MCF 10A (cell line): ENCODE measurements around the gene INPP5K. TPM values are rescaled to one million over a fixed set of nuclear protein-coding genes. Genes with fewer than 3 reads are reported as not detected.
A peak's percentile ranks its signal among the peaks of the same experiment; 100 is the strongest.

Experiments
- BruUV-seq: library from RNA; stranded (reverse); fragments of 400-500 nt; replicated peaks from 2 replicates; lab custom pipeline; 2021; lab: Mats Ljungman, UMichigan
- CTCF ChIA-PET: fragments of 300-600 bp; sonication (Branson Sonifier 250); formaldehyde crosslinking; extraction: SDS; loops from one replicate; lab custom pipeline; 2021; ENCODE audit warnings: antibody characterized with exemption, inconsistent platforms; lab: Yijun Ruan, JAX
- POLR2A ChIA-PET: fragments of 300-600, 350-650 bp; sonication (Branson Sonifier 250); formaldehyde crosslinking; extraction: SDS; loops from one replicate; lab custom pipeline; 2020; ENCODE audit warnings: antibody characterized with exemption, inconsistent platforms; lab: Yijun Ruan, JAX
- DNase-seq: peaks from one replicate; pipeline ENCODE4 v3.0.0-alpha.2; 2018; ENCODE audit not compliant: unreplicated experiment
- H3K27ac Mint-ChIP-seq: one replicate; pipeline ENCODE4 v1.8.0; 2022; ENCODE audit warnings: mild to moderate bottlenecking, low read depth, mixed read lengths; ENCODE audit not compliant: unreplicated experiment
- H3K27me3 Mint-ChIP-seq: one replicate; pipeline ENCODE4 v1.8.0; 2022; ENCODE audit warnings: mixed read lengths; ENCODE audit not compliant: insufficient read depth, unreplicated experiment
- H3K36me3 Mint-ChIP-seq: one replicate; pipeline ENCODE4 v1.8.0; 2022; ENCODE audit warnings: mild to moderate bottlenecking, moderate library complexity, mixed read lengths; ENCODE audit not compliant: insufficient read depth, unreplicated experiment
- H3K4me1 Mint-ChIP-seq: one replicate; pipeline ENCODE4 v1.8.0; 2022; ENCODE audit warnings: mixed read lengths; ENCODE audit not compliant: insufficient read depth, unreplicated experiment
- H3K4me3 Mint-ChIP-seq: one replicate; pipeline ENCODE4 v1.8.0; 2022; ENCODE audit warnings: mild to moderate bottlenecking, moderate library complexity, mixed read lengths; ENCODE audit not compliant: unreplicated experiment
- H3K9me3 Mint-ChIP-seq: one replicate; pipeline ENCODE4 v1.8.0; 2022; ENCODE audit warnings: mixed read lengths; ENCODE audit not compliant: unreplicated experiment
- intact Hi-C: fragments of 100-400 bp; cut with micrococcal nuclease; formaldehyde crosslinking; loops from 2 replicates; pipeline ENCODE4 v1.14.1; 2022
- total RNA-seq: library from RNA; stranded (reverse); gene quantifications from 2 replicates; pipeline ENCODE4 v1.2.3, GENCODE V29; 2022
- TF ChIP-seq, protein P1 (sequence below): fragments of 200-600 bp; IDR thresholded peaks from one replicate; pipeline ENCODE4 v1.8.0; 2022; ENCODE audit warnings: antibody characterized with exemption, mild to moderate bottlenecking; ENCODE audit not compliant: unreplicated experiment

Gene INPP5K
- total RNA-seq, 1 experiment from 2014 or later = 28.9 TPM

GRCh38 chr17:1539811-1540210 is 23.4 kb upstream of the INPP5K start:
- Mint-ChIP-seq H3K4me3 (no peak overlapping the region), H3K27ac (no peak overlapping the region), H3K36me3 (peaks cover 83% of the 10 kb centered on the region), H3K9me3 (no peaks in the 10 kb centered on the region), H3K4me1 (peaks cover under 1% of the 10 kb centered on the region), H3K27me3 (no peaks in the 10 kb centered on the region)
- BruUV-seq = no TSS peak
- intact Hi-C loops = no loop called here
- TF ChIP-seq, protein P1, sequence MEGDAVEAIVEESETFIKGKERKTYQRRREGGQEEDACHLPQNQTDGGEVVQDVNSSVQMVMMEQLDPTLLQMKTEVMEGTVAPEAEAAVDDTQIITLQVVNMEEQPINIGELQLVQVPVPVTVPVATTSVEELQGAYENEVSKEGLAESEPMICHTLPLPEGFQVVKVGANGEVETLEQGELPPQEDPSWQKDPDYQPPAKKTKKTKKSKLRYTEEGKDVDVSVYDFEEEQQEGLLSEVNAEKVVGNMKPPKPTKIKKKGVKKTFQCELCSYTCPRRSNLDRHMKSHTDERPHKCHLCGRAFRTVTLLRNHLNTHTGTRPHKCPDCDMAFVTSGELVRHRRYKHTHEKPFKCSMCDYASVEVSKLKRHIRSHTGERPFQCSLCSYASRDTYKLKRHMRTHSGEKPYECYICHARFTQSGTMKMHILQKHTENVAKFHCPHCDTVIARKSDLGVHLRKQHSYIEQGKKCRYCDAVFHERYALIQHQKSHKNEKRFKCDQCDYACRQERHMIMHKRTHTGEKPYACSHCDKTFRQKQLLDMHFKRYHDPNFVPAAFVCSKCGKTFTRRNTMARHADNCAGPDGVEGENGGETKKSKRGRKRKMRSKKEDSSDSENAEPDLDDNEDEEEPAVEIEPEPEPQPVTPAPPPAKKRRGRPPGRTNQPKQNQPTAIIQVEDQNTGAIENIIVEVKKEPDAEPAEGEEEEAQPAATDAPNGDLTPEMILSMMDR = no peak
- POLR2A ChIA-PET = interaction anchor here (1.1 kb wide), 2 partner anchors 21 to 23 kb away, joined by 4 to 6 read pairs; partner anchors contain the start of gene INPP5K
- CTCF ChIA-PET = interaction anchor here (0.7 kb wide), 1 partner anchor 288 kb away, joined by 3 read pairs; no protein-coding TSS in a partner anchor
- no peak for DNase-seq

- H3K4me1 Mint-ChIP-seq = peaks cover 1% of the 10 kb centered on the region
- no peak overlapping the region for H3K4me3 Mint-ChIP-seq
- intact Hi-C loops = no loop called here
- ChIA-PET POLR2A (interaction anchor here (0.5 kb wide), 1 partner anchor 27 kb away, joined by 4 read pairs; the partner anchor contains the start of gene PITPNA), CTCF (no interaction called here)
- H3K36me3 Mint-ChIP-seq = peaks cover 92% of the 10 kb centered on the region
- H3K9me3 Mint-ChIP-seq = no peaks in the 10 kb centered on the region
- BruUV-seq = no TSS peak
- no peak overlapping the region for H3K27ac Mint-ChIP-seq
- TF ChIP-seq, protein P1 = no peak
- DNase-seq = no peak
- H3K27me3 Mint-ChIP-seq = no peaks in the 10 kb centered on the region
Observed at GRCh38 chr17:1535737-1536136, 19.3 kb upstream of the INPP5K start.

DNA sequence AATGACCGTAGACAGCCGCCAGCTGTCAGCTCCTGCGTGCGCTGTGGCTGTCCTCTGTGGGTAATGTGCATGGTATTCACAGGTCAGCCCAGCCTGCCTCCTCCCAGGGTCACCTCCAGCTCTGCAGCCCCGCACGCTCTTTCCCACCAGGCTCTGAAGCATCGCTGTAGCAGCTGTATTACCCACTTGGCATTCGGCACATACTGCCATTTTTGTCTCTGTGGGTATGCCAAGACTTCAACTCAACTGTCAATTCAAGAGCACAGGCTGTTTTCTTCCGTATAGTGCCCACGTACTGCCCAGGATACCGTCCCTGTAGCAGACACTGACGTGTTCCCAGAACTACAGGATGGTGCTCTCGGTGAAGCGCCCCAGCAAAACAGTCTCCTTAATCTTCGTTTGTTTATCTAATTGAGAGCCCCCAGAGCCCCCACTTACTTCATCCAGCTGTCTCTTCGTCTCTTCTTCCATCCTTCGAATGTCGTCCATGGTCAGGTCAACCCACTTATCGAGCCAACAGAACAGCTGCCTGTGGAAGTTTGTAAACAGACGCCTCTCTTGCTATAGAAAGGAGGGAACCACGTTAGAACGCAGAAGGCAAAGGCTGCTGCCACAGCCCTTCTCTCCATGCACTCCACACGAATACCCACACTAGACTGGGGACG is 17.4 kb upstream of the INPP5K start:
- no peaks in the 10 kb centered on the region for H3K9me3 Mint-ChIP-seq
- intact Hi-C loops = no loop called here
- POLR2A ChIA-PET = interaction anchor here (0.9 to 1.5 kb wide), 2 partner anchors 12 to 24 kb away, joined by 3 to 4 read pairs; no protein-coding TSS in a partner anchor
- BruUV-seq = no TSS peak
- TF ChIP-seq, protein P1 = no peak
- CTCF ChIA-PET = interaction anchor here (0.7 to 1.2 kb wide), 4 partner anchors 12 to 168 kb away, joined by 3 to 4 read pairs (median 3); no protein-coding TSS in a partner anchor
- no peak for DNase-seq
- no peak overlapping the region for H3K27ac Mint-ChIP-seq
- H3K4me3 Mint-ChIP-seq = no peak overlapping the region
- peaks cover 9% of the 10 kb centered on the region for H3K4me1 Mint-ChIP-seq
- H3K27me3 Mint-ChIP-seq = no peaks in the 10 kb centered on the region
- H3K36me3 Mint-ChIP-seq = peaks cover 89% of the 10 kb centered on the region

GRCh38 chr17:1532836-1533602 is 16.6 kb upstream of the INPP5K start:
- intact Hi-C loops = no loop called here
- Mint-ChIP-seq H3K27me3 (no peaks in the 10 kb centered on the region), H3K27ac (no peak overlapping the region), H3K4me3 (no peak overlapping the region), H3K4me1 (peaks cover 9% of the 10 kb centered on the region), H3K36me3 (peaks cover 87% of the 10 kb centered on the region), H3K9me3 (no peaks in the 10 kb centered on the region)
- POLR2A ChIA-PET = interaction anchor here (0.9 to 1.5 kb wide), 2 partner anchors 13 to 25 kb away, joined by 3 to 4 read pairs; no protein-coding TSS in a partner anchor
- no TSS peak for BruUV-seq
- peak; percentile 15 for DNase-seq
- CTCF ChIA-PET = interaction anchor here (0.6 to 1.2 kb wide), 6 partner anchors 13 to 168 kb away, joined by 3 to 4 read pairs (median 3); no protein-coding TSS in a partner anchor
- TF ChIP-seq, protein P1 = peak; percentile 17
